Common myeloid progenitor, CD34-positive (primary cell): Measurements from ENCODE around the gene TMEM115.

Source experiments
- CTCF ChIA-PET: fragments of 350-600 bp; sonication (Branson Sonifier 250); formaldehyde crosslinking; loops from one replicate; lab custom pipeline; 2021; ENCODE audit warnings: antibody characterized with exemption; lab: Charles Lee
- POLR2A ChIA-PET: fragments of 350-600 bp; sonication (Branson Sonifier 250); formaldehyde crosslinking; loops from one replicate; lab custom pipeline; 2021; ENCODE audit warnings: antibody characterized with exemption; lab: Charles Lee
- DNase-seq, 3 donors: peaks; one replicate each; pipeline versions ENCODE4 v3.0.0 to v3.0.0-alpha.2; 2013
- H3K27ac ChIP-seq, 2 experiments: 1 replicate in 1 of 2; 2 replicates in 1 of 2; pipeline ENCODE4 v1.7.0; 2013; ENCODE audit warnings: inconsistent platforms in 2 of 2, low read length in 2 of 2, mild to moderate bottlenecking in 2 of 2, low read depth in 1 of 2, moderate library complexity in 1 of 2; ENCODE audit not compliant: severe bottlenecking in 2 of 2, insufficient read depth in 1 of 2, poor library complexity in 1 of 2
- H3K27me3 ChIP-seq, 5 experiments: replicated peaks in 2 of 5; 1 replicate in 3 of 5; 2 replicates in 2 of 5; pipeline versions ENCODE4 v1.6.1 to v1.7.0; 2013; ENCODE audit warnings: low read length in 4 of 5, mild to moderate bottlenecking in 2 of 5, moderate library complexity in 2 of 5, inconsistent platforms in 1 of 5; ENCODE audit not compliant: insufficient read depth in 5 of 5, control insufficient read depth in 4 of 5
- H3K36me3 ChIP-seq, 4 experiments: 1 replicate in 2 of 4; 2 replicates in 2 of 4; pipeline versions ENCODE4 v1.6.1 to v1.7.0; 2013; ENCODE audit warnings: low read length in 3 of 4, control low read depth in 1 of 4, mild to moderate bottlenecking in 1 of 4; ENCODE audit not compliant: control insufficient read depth in 4 of 4, insufficient read depth in 4 of 4
- H3K4me1 ChIP-seq, 4 experiments: 1 replicate in 3 of 4; 2 replicates in 1 of 4; pipeline versions ENCODE4 v1.6.1 to v1.7.1; 2013; ENCODE audit warnings: low read length in 3 of 4, mild to moderate bottlenecking in 3 of 4, control low read depth in 1 of 4, inconsistent platforms in 1 of 4, moderate library complexity in 1 of 4; ENCODE audit not compliant: control insufficient read depth in 4 of 4, insufficient read depth in 4 of 4; ENCODE audit errors: control extremely low read depth in 1 of 4
- H3K4me3 ChIP-seq, 7 experiments: 1 replicate in 4 of 7; 2 replicates in 3 of 7; pipeline versions ENCODE4 v1.5.1 to v1.7.0; 2013; ENCODE audit warnings: mild to moderate bottlenecking in 7 of 7, low read length in 6 of 7, moderate library complexity in 6 of 7, inconsistent platforms in 2 of 7, low read depth in 2 of 7, control low read depth in 1 of 7; ENCODE audit not compliant: insufficient read depth in 4 of 7, control insufficient read depth in 1 of 7; ENCODE audit errors: extremely low read depth in 1 of 7
- H3K9me3 ChIP-seq, 5 experiments: 1 replicate in 4 of 5; 2 replicates in 1 of 5; pipeline versions ENCODE4 v1.6.1 to v1.7.1; 2013; ENCODE audit warnings: low read length in 4 of 5, mild to moderate bottlenecking in 2 of 5, inconsistent platforms in 1 of 5, low read depth in 1 of 5, moderate library complexity in 1 of 5; ENCODE audit not compliant: control insufficient read depth in 4 of 5, insufficient read depth in 2 of 5; ENCODE audit errors: control extremely low read depth in 1 of 5
- WGBS: methylation state at CpG from one replicate; pipeline ENCODE4 v1.1.5; 2013; ENCODE audit not compliant: insufficient coverage; 5-methylcytosine and 5-hydroxymethylcytosine counted together

TMEM115 gene

GRCh38 chr3:50327129-50327528 is 32.2 kb downstream of the TMEM115 start:
- Histone ChIP-seq H3K4me3 (peak overlapping the region in 6 of 7 experiments; percentile 67 to 94 (median 86)), H3K9me3 (no peaks in the 10 kb centered on the region), H3K27me3 (no peaks in the 10 kb centered on the region), H3K27ac (peak overlapping the region; percentile 67 to 87), H3K4me1 (peaks cover 0 to 49% (median 37%) of the 10 kb centered on the region in 4 experiments), H3K36me3 (peaks cover 5 to 41% (median 37%) of the 10 kb centered on the region in 4 experiments)
- CTCF ChIA-PET = interaction anchor here (0.9 to 3.5 kb wide), 11 partner anchors 8 to 135 kb away, joined by 3 to 21 read pairs (median 5); partner anchors contain the start of genes GNAT1, HYAL1, HYAL3 and NAA80
- WGBS = 83% methylated on average over 1 of the region's 4 CpGs
- POLR2A ChIA-PET = interaction anchor here (0.9 to 2.3 kb wide), 3 partner anchors 11 to 63 kb away, joined by 5 to 31 read pairs (median 7); partner anchors contain the start of gene HYAL1
- DNase-seq = no peak

GRCh38 chr3:50326182-50326541 is 33.2 kb downstream of the TMEM115 start:
- Histone ChIP-seq H3K27me3 (no peaks in the 10 kb centered on the region), H3K9me3 (no peaks in the 10 kb centered on the region), H3K27ac (peak overlapping the region in 1 of 2 experiments; percentile 0), H3K4me1 (peaks cover 0 to 59% (median 42%) of the 10 kb centered on the region in 4 experiments), H3K4me3 (no peak overlapping the region), H3K36me3 (peaks cover 3 to 31% (median 28%) of the 10 kb centered on the region in 4 experiments)
- WGBS = 94% methylated on average over 3 of the region's 8 CpGs
- DNase-seq = no peak
- POLR2A ChIA-PET = no interaction called here
- CTCF ChIA-PET = interaction anchor here (0.9 to 4.2 kb wide), 5 partner anchors 8 to 66 kb away, joined by 3 to 16 read pairs (median 4); no protein-coding TSS in a partner anchor

GRCh38 chr3:50325497-50326181 is 33.7 kb downstream of the TMEM115 start:
- H3K4me1 ChIP-seq = peaks cover 0 to 64% (median 45%) of the 10 kb centered on the region in 4 experiments
- no peaks in the 10 kb centered on the region for H3K27me3 ChIP-seq
- peak overlapping the region in 1 of 2 experiments; percentile 0 for H3K27ac ChIP-seq
- 76% methylated on average over 7 of the region's 11 CpGs for WGBS
- peaks cover 3 to 26% (median 22%) of the 10 kb centered on the region in 4 experiments for H3K36me3 ChIP-seq
- no peak for DNase-seq
- no peaks in the 10 kb centered on the region for H3K9me3 ChIP-seq
- ChIA-PET CTCF (interaction anchor here (1.2 to 11.6 kb wide), 11 partner anchors 8 to 72 kb away, joined by 3 to 105 read pairs (median 8); partner anchors contain the start of genes HYAL1 and IFRD2), POLR2A (no interaction called here)
- no peak overlapping the region for H3K4me3 ChIP-seq

DNA sequence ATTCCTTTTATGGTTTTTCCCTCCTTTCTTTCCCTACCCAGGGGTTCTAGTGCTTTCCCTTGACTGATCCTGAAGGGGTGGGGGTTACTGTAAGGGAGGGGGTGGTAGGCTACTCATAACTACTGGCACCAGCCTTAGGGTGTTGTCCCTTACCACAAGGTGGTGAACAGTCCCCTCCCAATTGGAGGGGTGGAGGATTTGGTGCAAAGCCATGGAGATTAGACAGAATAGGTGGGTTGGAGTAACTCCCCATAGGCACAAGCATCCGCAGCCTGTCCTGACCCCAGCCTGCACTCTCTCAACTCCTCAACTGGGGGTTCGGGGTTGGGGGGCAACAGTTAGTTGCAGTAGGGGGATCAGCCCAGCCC is 34.2 kb downstream of the TMEM115 start:
- POLR2A ChIA-PET = no interaction called here

DNA sequence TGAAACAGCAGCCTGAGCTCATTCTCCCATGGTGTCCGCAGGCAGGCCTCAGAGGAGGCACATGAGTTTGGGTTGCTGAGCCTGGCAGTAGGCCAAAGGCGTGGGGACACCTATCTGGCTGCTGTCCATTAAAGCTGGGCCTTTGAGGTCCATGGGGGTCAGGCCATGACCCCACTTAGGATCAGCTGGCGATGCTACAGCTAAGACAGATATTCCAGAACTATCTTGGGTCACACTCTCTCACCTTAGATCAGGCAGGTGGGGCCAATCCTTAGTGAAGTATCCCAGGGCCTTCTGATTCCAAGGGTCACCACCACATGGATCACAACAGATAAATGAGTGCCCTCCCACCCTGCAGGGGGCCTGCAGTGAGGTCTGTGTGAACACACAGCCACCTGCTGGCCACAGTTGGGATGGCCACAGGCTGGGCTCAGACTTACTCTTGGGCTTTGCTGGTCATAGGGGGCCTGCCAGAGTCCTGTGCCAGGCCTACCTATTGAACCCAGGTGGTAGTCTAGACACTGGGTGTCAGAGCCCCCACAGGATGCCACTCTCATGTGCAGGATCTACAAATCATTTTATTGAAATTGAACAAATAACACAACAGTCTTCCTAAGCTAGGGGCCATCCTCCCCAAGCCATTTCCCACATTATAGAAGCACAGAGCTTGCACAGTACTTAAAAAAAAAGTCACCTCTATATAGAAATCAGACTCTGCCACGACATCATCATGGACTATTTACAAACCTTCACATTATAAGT is 34.8 kb downstream of the TMEM115 start:
- Histone ChIP-seq H3K27me3 (no peaks in the 10 kb centered on the region), H3K27ac (no peak overlapping the region), H3K4me3 (no peak overlapping the region), H3K9me3 (no peaks in the 10 kb centered on the region), H3K4me1 (peaks cover 0 to 75% (median 56%) of the 10 kb centered on the region in 4 experiments), H3K36me3 (peaks cover 3 to 18% (median 14%) of the 10 kb centered on the region in 4 experiments)
- POLR2A ChIA-PET = no interaction called here
- WGBS = 67% methylated on average over 2 of the region's 4 CpGs
- DNase-seq = peak; percentile 72 to 81 (median 80)
- CTCF ChIA-PET = interaction anchor here (0.7 to 11.6 kb wide), 26 partner anchors 10 to 202 kb away, joined by 3 to 105 read pairs (median 6); partner anchors contain the start of genes GNAT1, HYAL1, HYAL3 and IFRD2

More for the DNA sequence above, 34.2 kb downstream of the TMEM115 start:
- DNase-seq = no peak
- Histone ChIP-seq H3K27ac (no peak overlapping the region), H3K27me3 (no peaks in the 10 kb centered on the region), H3K36me3 (peaks cover 3 to 21% (median 19%) of the 10 kb centered on the region in 4 experiments), H3K4me3 (no peak overlapping the region), H3K9me3 (no peaks in the 10 kb centered on the region), H3K4me1 (peaks cover 0 to 69% (median 50%) of the 10 kb centered on the region in 4 experiments)
- 100% methylated on average over 1 of the region's 2 CpGs for WGBS
- CTCF ChIA-PET = interaction anchor here (0.8 to 11.6 kb wide), 15 partner anchors 9 to 134 kb away, joined by 3 to 105 read pairs (median 8); partner anchors contain the start of genes GNAT1, HYAL1, HYAL3 and IFRD2

DNA sequence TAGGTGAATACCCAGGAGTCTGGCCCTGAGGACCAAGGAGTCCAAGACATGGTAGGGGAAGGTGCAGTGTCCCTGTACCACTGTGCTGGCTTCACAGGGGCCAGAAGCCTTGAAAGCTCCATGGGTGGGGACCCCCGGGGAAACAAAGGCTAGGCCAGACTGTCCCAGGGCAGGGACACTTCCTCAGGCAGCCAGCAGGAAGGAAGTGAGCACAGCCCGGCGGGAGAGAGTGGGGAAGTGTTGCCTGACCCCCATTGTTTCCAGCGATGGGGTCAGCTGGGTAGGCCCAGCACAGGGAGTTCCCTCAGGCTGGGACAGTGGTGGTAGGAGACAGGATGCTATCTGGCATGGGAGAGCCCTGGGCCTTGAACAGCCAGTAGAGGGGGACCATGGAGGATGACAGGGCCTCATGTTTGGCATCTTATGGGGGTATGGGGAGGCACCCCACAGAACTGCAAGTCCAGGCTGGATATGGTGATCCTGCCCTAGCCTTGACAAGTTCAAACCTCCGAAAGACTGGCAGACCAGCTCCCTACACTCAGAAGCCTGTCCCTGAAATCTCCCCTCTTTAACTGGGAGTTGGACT is 35.6 kb downstream of the TMEM115 start:
- CTCF ChIA-PET = interaction anchor here (0.7 to 11.6 kb wide), 24 partner anchors 9 to 201 kb away, joined by 3 to 105 read pairs (median 6); partner anchors contain the start of genes GNAT1, HYAL1, HYAL3 and IFRD2
- DNase-seq = no peak
- H3K27ac ChIP-seq = no peak overlapping the region
- peaks cover 0 to 81% (median 63%) of the 10 kb centered on the region in 4 experiments for H3K4me1 ChIP-seq
- POLR2A ChIA-PET = interaction anchor here (1.6 kb wide), 1 partner anchor 14 kb away, joined by 3 read pairs; no protein-coding TSS in a partner anchor
- peaks cover 0 to 23% (median 12%) of the 10 kb centered on the region in 4 experiments for H3K36me3 ChIP-seq
- no peaks in the 10 kb centered on the region for H3K27me3 ChIP-seq
- no peak overlapping the region for H3K4me3 ChIP-seq
- H3K9me3 ChIP-seq = no peaks in the 10 kb centered on the region
- WGBS = 35% methylated on average over 4 of the region's 5 CpGs
